HG03095 (cell line): Measurements from ENCODE around the gene SMYD5.

Experiments
- ATAC-seq: cut with Tn5 transposase; IDR thresholded peaks from one replicate; pipeline ENCODE4 v1.9.1; 2021; ENCODE audit warnings: moderate library complexity; ENCODE audit not compliant: unreplicated experiment

SMYD5 gene

GRCh38 chr2:73203055-73203681, 10.9 kb upstream of the SMYD5 start:
- ATAC-seq: no peak

DNA sequence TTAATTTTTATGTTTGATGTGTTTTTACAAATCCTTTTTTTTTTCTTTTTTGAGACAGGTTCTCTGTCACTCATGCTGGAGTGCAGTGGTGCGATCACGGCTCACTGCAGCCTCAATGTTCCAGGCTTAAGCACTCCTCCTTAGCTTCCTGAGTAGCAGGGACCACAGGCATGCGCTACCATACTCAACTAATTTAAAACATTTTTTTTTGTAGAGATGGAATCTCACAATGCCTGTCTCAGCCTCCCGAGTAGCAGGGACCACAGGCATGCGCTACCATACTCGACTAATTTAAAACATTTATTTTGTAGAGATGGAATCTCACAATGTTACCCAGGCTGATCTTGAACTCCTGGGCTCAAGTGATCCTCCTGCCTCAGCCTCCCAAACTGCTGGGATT, 8.4 kb upstream of the SMYD5 start:
- ATAC-seq: no peak

- no peak for ATAC-seq
Observed at GRCh38 chr2:73208258-73208657, 5.8 kb upstream of the SMYD5 start.

DNA sequence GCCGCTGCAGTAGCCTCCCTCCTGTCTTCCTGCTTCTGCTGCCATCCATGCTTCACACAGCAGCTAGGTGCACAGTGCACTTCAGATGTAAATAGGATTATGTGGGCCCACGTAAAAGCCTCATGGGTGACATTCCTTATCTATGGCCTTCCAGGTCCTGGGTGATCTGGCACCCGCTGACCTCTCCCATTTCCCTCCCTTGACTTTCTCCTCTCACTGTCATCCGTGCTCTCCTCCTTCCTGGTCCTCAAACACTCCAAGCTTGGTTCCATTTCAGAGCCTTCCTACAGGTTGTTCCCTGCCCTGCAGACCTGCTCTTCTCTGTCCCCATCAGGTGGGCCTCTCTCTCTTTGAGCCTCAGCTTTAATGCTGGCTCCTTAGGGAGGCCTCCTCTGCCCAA, 4.0 kb upstream of the SMYD5 start:
- no peak for ATAC-seq

DNA sequence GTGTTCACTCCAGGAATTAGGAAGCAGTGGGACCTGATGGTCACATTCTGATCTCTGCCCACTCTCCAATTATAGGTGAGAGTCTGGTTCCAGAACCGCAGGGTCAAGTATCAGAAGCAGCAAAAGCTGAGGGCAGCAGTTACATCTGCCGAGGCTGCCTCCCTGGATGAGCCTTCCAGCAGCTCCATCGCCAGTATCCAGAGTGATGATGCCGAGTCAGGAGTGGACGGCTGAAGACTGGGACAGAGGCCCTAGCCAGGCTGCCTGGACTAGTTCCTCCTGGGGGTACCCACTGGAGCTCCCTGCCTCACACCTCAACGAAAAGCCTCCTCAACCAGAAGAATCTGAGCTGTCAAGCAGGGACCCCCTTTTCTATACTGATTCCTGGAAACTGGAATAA, 3.3 kb upstream of the SMYD5 start:
- ATAC-seq: no peak

GRCh38 chr2:73212098-73212447, 2.0 kb upstream of the SMYD5 start:
- ATAC-seq: no peak

GRCh38 chr2:73212448-73213176, 1.4 kb upstream of the SMYD5 start:
- peak; percentile 54 for ATAC-seq

- ATAC-seq: no peak
Observed at GRCh38 chr2:73215254-73215653, 1.2 kb downstream of the SMYD5 start.

GRCh38 chr2:73217160-73217559, 3.1 kb downstream of the SMYD5 start:
- ATAC-seq: no peak

GRCh38 chr2:73217826-73218225, 3.8 kb downstream of the SMYD5 start:
- no peak for ATAC-seq

GRCh38 chr2:73218298-73218697, 4.3 kb downstream of the SMYD5 start:
- ATAC-seq: no peak

GRCh38 chr2:73223821-73224220, 9.8 kb downstream of the SMYD5 start:
- ATAC-seq: no peak

- no peak for ATAC-seq
Observed at GRCh38 chr2:73225513-73226360, 11.7 kb downstream of the SMYD5 start.

DNA sequence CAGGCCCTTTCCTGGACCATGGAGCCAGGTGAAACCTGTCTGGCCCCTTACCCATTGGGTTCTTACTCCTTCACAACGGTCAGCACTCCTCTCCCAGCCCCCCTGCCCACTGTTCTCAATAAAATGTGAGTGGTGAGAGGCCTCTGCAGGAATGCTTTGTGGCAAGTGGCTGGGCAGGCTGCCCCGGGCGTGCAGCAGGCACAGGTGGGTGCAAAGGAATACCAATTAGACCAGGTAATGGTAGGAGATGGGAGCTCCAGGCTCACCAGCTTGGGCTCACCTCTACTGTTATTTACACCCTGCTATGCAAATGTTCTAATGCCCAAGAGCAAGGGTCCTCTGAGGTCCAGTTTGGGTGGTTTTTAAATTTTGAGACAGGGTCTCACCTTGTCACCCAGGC, 13.0 kb downstream of the SMYD5 start:
- ATAC-seq: no peak

GRCh38 chr2:73228631-73229030, 14.6 kb downstream of the SMYD5 start:
- no peak for ATAC-seq

DNA sequence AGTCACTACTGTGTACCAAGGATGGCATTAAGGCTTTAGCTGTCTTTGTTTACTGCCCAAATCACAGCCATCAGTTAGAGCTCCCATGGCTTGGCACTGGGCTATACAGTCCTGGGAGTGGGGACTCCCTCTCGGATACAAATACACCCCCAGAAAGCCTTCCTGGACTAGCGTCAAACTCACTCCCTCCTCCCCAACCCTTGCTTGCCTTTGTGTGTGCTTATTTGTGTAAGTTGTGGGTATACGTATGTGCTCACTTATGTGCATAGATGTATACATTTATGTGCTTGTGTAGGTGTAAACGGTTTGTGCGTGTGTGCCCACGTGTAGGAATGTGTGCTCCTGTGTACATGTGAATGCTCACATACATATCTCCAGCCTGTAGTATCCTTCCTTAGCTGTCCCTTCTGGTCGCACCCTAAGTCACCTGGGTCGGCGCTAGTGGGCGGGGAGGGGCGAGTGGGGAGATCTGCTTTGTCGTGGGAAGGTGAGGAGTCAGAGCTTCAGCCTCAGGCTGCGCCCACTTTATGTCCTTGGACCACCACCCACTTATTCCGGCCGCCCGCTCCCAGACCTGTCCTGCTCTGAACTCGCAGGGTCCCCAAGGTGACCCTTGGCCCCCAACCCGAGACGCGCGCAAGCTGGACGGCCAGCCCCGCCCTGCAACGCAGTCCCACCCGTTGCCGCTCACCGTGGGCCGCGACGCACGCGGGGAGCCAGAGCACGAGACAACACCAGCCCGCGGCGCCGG, 18.5 kb downstream of the SMYD5 start:
- ATAC-seq: peak; percentile 9

- peak; percentile 86 for ATAC-seq
Observed at GRCh38 chr2:73233154-73233931, 19.3 kb downstream of the SMYD5 start, which contains the start of gene PRADC1. Gene PRADC1 (minus strand): TSS chr2:73233239. CDS start chr2:73233160, 79 bp downstream.

DNA sequence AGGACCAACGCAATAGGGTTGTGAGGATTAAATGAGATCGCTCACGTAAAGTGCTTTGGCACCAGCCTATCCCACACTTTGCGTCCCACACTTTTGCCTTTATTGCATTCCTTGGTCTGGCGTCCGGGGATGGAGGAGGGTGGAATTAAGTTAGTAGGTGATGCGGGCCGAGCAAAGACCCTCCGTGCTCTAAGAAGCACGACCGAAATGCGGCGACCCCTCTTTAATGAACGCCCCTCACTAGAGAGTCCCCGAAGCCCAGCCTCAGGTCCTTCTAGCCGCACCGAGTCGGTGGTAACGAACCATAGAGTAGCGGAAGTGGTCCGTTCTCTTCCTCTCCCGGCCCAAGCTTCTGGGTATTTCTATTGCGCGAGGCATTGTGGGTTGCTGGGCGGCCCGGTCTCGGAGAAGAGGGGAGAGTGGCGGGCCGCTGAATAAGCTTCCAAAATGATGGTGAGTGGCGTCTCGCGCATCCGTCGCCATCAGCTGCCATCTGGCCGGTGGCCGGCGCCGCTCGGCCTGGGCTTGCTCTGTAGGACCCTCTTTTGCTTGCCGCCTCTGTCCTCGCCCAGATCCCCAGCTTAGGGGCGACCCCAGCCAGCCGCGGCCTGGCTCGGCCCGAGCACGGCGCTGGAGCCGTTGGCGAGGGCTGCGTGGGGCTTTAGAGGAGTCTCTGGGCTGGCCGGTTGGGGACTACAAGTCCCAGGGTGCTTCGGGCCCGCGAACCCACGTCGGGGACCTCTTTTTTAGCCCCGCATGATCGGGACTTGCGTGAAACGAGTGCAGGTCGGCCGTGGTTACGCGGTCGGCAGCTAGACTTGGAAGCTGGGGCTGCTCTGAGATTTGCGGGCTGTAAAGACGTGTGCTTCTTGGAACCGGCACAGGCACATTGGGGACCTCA, 20.1 kb downstream of the SMYD5 start, which contains the start of gene CCT7:
Gene CCT7, plus strand, starts transcription at position 377 of the 901 bp plus-strand sequence. Its CDS starts 71 bp downstream, at position 448.
- ATAC-seq: peak; percentile 54
